HS-5 (cell line): Measurements from ENCODE around the gene CALHM5.

ENCODE experiments used
- DNase-seq: peaks from one replicate; pipeline ENCODE4 v3.0.0-alpha.2; 2012; ENCODE audit warnings: low read depth

The CALHM5 gene

DNA sequence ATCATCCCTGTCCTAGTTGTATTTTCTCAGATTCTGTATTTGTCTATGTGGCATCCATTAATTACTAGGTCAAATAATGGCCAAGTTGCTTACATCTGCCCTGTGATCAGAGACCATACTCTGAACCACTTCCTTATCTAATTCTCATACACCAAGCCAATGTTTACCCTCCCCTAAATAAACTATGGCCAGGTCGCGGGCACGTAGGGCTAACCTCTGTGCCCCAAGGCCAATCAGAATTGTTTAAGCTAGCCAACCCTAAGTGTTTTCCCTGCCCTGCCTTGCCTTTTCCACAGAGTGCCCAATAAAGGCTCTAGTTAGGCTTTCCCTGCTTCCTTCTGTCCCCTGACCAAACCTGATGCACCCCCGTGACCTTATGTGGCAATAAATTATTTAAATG lies 39.4 kb downstream of the CALHM5 start:
- no peak for DNase-seq

DNA sequence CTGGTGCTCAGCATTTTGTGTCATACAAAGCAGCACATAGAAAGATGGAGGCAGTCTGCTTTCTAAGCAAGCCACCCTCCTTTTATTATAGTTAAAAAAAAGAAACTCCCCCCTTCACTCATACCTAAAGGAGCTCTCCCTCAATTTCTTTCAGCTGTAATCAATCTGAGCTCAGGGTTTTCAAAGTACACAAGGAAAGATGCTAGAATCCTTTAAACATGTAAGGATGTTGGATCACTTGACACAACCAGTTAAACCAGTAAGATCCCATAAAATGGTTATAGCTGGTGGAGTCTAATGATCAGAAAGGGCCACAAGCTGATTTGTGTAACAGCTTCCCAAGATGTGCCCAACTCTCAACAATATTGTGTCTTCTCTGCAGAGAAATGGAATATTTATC lies 42.0 kb downstream of the CALHM5 start, which contains the start of gene CALHM4:
Gene CALHM4, plus strand, starts transcription at position 301 of the 400 bp plus-strand sequence. Its CDS starts 43 bp downstream, at position 344.
- no peak for DNase-seq

GRCh38 chr6:116556065-116556464 lies 44.6 kb downstream of the CALHM5 start:
- peak; percentile 86 for DNase-seq

DNA sequence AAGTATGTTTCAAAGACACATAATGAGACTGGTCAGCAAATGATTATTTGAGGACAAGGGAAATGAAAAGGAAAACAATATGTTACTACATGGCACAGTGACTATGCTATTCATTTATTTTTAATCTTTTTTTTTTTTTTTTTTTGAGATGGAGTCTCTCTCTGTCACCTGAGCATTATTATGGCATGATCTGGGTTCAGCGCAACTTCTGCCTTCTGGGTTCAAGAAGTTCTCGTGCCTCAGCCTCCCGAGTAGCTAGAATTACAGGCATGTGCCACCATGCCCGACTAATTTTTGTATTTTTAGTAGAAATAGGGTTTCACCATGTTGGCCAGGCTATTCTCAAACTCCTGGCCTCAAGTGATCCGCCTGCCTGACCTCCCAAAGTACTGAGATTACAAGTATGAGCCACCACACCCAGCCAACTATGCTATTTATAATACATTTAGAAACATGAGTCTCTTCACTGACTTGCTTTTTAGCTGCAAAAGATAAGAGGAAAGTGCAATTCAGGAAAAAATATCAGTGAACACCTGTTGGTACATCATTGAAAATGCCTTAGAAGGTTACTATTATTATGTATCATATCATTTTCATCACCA lies 45.5 kb downstream of the CALHM5 start:
- DNase-seq = no peak

- peak; percentile 94 for DNase-seq
Observed at GRCh38 chr6:116557893-116558292, 46.5 kb downstream of the CALHM5 start.

DNA sequence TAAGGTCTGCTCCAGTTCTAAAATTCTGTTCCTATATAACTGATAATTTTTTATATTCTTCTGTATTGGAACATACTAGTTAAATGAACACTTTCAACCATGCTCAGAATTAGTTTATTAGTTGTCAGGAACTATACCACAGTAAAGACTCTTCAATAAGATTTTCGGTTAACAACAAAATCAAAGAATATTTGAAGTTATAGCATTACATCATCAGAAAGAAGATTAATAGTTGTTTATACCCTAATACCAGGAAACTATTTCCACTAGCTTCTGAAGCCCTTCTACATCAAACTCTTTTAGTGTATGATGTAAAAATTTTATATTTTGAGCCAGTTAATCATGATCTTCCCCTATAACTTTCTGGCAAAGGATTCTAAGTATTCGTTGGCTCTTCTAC lies 48.7 kb downstream of the CALHM5 start:
- DNase-seq = no peak

DNA sequence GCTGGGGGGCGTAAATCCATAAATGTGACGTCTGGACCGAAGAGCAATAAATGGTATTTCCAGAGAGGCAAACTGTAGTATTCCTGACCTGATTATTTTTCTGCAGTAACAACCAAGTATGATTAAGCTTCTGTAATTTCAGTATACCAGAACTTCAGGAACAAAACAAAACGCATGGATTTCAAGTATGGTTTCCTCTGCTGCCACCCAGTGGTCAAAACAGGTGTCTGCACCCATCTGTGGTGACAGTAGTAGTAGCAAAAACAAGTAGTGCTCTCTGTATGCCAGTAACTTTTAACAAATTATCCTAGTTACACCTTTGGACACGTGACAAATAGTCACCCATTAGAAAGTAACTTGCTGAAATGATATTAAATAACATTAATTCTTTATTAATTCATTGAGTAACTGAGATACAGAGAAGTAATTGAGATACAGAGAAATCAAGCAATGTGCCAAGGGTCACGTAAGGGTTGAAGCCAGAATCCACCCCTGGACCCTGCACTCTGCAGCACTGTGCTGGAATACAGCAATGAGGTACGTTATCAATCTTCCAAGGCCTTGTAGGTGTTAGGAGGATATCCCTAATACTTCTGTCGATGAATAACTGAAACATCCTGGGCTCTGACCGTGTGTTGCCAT lies 50.1 kb downstream of the CALHM5 start:
- DNase-seq = peak; percentile 67

DNA sequence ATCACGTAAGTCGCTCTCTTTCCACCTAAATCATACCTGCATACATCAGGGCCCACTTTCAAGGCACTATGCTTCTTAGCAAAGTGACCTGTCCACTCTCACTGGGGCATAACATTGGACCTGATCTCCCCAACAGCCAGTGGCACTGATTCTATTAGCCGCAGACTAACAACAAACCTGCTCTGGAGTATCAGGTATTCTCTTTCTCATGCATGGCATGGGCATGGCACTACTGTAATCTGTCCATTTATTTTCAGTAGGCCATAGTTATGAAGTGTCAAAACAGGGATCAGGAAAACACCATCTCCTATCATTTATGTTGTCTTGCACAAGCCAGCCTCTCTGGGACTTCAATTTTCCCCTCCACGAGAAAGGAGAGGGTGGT lies 50.6 kb downstream of the CALHM5 start:
- no peak for DNase-seq

- DNase-seq = no peak
Observed at GRCh38 chr6:116562614-116563013, 51.2 kb downstream of the CALHM5 start.

GRCh38 chr6:116563830-116564229 lies 52.4 kb downstream of the CALHM5 start:
- no peak for DNase-seq

GRCh38 chr6:116564311-116564710 lies 52.9 kb downstream of the CALHM5 start:
- peak; percentile 56 for DNase-seq

- DNase-seq = no peak
Observed at GRCh38 chr6:116564921-116565872, 53.8 kb downstream of the CALHM5 start.

- DNase-seq = no peak
Observed at GRCh38 chr6:116568111-116568510, 56.7 kb downstream of the CALHM5 start.

GRCh38 chr6:116568821-116569755 lies 57.6 kb downstream of the CALHM5 start:
- no peak for DNase-seq

DNA sequence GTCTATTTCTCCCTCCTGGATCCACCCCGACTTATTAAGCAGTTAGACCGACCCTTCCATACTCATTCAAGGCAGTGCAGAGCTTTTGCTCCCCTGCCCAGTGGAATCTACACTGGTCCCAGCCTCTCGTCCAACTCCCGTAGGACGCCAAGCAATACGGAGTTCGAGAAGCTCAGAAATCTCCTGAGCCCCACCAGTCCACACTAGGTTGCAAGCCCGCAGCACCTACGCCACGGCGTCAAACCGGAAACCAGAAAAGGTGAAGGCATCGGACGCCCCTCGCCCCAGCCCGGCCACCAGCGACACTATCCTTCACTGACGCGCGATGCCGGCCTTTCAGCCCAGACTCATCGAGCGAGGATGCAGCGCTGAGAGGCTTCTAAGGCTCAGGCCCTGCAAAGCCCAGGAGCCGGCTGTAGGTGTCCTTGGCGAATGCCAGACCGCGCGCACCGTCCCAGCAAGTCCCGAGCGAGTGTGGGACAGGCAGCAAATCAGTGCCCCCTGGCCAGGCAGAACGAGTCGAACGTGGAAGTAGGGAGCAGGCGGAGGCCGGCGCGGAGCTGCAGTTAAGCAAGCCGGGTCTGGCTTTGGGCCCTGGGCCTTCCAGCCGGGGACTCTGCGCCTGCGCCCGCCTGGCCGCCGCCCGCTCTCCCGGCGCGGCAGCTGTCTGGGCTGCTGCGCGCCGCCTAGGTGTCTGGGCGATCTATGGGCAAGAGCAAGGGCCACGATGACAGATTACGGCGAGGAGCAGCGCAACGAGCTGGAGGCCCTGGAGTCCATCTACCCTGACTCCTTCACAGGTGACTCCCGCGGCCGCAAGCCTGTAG lies 59.6 kb downstream of the CALHM5 start, which contains the start of gene RWDD1:
Gene RWDD1, plus strand, starts transcription at position 649 of the 827 bp plus-strand sequence. Its CDS starts 79 bp downstream, at position 728.
- peak; percentile 95 for DNase-seq

DNA sequence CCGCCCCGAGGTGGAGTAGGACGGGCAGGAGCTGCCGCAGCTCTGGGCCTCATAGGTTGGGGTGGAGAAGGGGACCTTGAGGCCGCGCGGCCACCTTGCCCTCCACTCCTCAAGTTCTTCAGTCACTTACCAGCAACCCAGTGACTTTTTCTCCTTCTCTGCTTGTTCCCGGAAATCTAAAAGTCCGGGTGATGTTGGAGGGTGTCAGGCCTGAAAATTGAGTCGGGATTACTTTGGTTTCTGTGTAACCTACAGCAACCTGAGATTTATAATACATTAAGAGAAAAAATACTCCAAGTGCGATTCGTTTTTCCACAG lies 60.2 kb downstream of the CALHM5 start:
- DNase-seq = no peak

DNA sequence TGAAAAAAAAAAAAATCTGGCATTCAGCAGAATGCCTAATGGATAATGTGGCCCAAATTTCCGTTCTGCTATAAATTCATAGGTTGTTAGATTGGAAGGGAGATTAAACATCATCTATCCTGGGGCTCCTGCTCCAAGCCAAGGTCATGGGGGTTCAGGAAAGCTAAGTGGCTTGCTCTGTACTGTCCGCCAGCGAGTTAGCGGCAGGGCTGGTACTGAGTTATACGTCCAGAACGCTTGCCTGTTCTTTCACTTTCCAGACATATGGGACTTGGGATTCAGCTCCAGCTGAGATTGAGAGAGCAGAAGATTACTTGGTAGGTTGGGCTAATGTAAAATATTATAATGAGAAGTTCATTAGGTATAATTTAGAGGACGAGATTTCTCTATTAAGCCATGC lies 60.7 kb downstream of the CALHM5 start:
- no peak for DNase-seq
